GM12873 (cell line): ENCODE results near the gene RAB8B.

ENCODE experiments used
- TF ChIP-seq, protein P1 (sequence below): IDR thresholded peaks from 2 replicates; pipeline ENCODE4 v1.5.1; 2012; ENCODE audit warnings: low read depth, mild to moderate bottlenecking, moderate library complexity, low read length, control low read depth; ENCODE audit not compliant: insufficient read depth; ENCODE audit errors: missing control alignments

Gene RAB8B

DNA sequence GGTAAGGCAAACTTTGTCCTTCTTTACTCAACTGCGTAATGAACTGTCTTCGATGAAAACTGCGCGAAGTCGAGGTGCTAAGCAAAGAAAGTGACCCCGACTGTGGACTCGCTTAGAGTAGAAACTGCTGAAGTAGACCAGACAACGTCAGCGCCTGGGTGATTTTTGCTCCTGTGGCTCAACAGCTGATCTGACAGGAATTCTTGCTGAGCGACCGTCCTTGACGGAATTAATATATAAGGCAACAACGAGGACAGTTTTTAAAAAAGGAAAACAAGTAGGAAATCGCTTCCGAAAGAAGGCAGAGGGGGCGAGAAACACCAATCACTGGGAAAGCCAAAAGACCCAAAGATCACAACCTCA is 32.7 kb upstream of the RAB8B start:
- TF ChIP-seq, protein P1, sequence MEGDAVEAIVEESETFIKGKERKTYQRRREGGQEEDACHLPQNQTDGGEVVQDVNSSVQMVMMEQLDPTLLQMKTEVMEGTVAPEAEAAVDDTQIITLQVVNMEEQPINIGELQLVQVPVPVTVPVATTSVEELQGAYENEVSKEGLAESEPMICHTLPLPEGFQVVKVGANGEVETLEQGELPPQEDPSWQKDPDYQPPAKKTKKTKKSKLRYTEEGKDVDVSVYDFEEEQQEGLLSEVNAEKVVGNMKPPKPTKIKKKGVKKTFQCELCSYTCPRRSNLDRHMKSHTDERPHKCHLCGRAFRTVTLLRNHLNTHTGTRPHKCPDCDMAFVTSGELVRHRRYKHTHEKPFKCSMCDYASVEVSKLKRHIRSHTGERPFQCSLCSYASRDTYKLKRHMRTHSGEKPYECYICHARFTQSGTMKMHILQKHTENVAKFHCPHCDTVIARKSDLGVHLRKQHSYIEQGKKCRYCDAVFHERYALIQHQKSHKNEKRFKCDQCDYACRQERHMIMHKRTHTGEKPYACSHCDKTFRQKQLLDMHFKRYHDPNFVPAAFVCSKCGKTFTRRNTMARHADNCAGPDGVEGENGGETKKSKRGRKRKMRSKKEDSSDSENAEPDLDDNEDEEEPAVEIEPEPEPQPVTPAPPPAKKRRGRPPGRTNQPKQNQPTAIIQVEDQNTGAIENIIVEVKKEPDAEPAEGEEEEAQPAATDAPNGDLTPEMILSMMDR = no peak

DNA sequence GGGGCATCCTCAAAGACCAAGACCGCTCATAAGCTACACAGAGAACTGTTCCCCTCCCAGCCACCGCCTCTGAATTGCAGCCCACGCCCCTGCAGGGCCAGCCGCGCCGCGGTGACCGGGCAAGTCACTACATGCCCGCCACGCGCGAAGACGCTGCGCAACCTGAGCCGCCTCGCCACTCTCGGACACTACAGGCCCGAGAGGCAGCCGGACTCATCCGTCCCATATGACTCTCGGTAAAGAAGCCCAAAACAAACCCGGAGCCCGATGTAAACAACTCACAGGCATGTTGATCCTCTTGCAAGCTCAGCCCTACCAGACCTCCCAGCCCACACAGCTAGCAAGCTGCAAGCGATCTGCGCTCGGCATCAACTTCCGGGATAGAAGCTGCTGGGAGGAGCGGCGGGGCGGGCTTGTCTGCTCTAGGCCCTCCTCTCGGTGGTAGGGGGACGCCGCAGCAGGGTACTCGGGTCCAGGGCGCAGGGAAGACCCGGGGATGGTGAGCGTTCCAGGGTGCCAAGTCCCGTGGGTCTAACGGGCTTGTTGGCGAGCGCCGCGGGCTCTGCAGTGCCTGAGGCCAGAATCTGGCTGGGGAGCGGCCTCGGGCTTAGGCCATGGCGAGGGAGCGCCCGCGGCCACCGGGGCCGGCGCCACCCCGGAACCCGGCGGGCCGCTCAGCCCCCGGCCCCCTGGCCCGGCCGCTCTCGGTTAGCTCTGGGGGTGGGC is 32.1 kb upstream of the RAB8B start, which contains the start of gene RPS27L:
Gene RPS27L, minus strand, starts transcription at position 360 of the 726 bp plus-strand sequence. Its CDS starts 72 bp downstream, at position 288.
- TF ChIP-seq, protein P1 = no peak

GRCh38 chr15:63157891-63158431 is 31.4 kb upstream of the RAB8B start:
- TF ChIP-seq, protein P1 = peak; percentile 14

DNA sequence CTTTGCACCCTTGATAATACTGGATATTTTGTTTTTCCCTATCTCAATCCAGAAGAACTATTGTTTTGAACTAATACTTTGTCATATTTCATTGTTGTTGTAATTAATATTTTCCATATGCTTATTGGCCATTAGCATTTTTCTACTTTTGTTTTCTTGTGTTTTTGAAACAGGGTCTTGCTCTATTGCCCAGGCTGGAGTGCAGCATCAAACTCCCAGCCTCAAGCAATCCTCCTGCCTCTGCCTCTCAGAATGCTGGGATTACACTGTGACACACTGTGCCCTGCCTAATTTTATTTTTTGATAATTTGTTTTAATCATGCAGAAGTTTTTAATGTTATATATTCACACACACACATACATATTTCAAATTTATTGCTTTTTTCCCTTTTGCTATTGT is 28.8 kb upstream of the RAB8B start:
- TF ChIP-seq, protein P1 = no peak

GRCh38 chr15:63163217-63163616 is 26.2 kb upstream of the RAB8B start:
- TF ChIP-seq, protein P1 = no peak

DNA sequence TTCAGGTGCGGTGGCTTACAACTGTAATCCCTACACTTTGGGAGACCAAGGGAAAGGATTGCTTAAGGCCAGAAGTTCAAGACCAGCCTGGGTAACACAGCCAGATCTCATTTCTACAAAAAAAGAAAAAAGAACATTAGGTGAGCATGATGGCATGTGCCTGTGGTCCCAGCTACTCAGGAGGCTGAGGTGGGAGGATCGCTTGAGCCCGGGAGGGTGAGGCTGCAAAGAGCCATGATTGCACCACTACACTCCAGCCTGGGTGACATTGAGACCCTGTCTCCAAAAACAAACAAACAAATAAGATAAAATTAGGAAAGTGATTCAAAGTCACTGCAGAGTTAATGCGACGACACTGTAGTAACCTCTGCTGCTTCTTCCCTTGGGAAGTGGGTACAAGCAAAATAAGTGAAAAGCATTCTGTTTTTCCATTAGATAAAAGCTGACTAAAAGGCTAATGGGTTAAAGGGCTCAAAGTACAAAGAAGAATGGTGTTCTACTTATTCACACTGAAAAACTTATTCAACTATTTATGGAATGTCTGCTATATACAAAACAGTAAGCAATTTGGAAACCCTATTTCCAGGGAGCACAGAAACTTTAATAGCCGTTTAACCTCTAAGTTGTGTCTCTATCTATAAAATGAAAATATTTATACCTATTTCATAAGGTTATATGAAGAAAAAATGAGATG is 24.1 kb upstream of the RAB8B start:
- TF ChIP-seq, protein P1 = no peak

GRCh38 chr15:63166219-63166618 is 23.2 kb upstream of the RAB8B start:
- TF ChIP-seq, protein P1 = peak; percentile 10
